NB4 (cell line): ENCODE measurements around the gene IQCM.
A peak's percentile ranks its signal among the peaks of the same experiment; 100 is the strongest.

Experiments used
- DNase-seq: peaks from one replicate; pipeline ENCODE4 v3.0.0; 2010; ENCODE audit warnings: low read depth
- H3K4me3 ChIP-seq: one replicate; pipeline ENCODE4 v1.5.1; 2011; ENCODE audit warnings: mild to moderate bottlenecking, low read depth, low read length, moderate library complexity
- CTCF ChIP-seq: IDR thresholded peaks from one replicate; pipeline ENCODE4 v1.5.1; 2012; ENCODE audit warnings: low read depth, low read length
- MAX ChIP-seq: IDR thresholded peaks from 2 replicates; pipeline ENCODE4 v1.6.1; 2011; ENCODE audit warnings: low read depth, low read length
- MYC ChIP-seq: IDR thresholded peaks from 2 replicates; pipeline ENCODE4 v1.6.1; 2011; ENCODE audit warnings: low read depth, low read length
- POLR2A ChIP-seq: IDR thresholded peaks from 2 replicates; pipeline ENCODE4 v1.6.1; 2011; ENCODE audit warnings: mild to moderate bottlenecking; ENCODE audit not compliant: insufficient read length; ENCODE audit errors: extremely low read depth

Gene IQCM

GRCh38 chr4:149790172-149790907 is 25.3 kb downstream of the IQCM start:
- DNase-seq: peak; percentile 1
- no peak overlapping the region for H3K4me3 ChIP-seq
- TF ChIP-seq MAX (no peak), POLR2A (no peak), MYC (no peak), CTCF (no peak)

DNA sequence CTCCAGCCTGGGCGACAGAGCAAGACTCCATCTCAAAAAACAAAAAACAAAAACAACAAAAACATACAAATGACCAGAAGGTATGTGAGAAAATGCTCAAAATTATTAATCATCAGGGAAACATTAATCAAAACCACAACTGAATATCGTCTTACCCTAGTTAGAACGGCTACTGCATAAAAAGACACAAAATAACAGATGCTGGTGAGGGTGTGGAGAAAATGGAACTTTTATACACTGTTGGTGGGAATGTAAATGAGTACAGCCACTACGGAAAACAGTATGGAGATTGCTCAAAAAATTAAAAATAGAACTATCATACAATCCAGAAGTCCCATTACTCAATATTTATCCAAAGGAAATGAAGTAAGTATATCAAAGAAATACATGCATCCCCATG is 27.3 kb downstream of the IQCM start:
- no peak overlapping the region for H3K4me3 ChIP-seq
- DNase-seq: no peak
- TF ChIP-seq POLR2A (no peak), MYC (no peak)

DNA sequence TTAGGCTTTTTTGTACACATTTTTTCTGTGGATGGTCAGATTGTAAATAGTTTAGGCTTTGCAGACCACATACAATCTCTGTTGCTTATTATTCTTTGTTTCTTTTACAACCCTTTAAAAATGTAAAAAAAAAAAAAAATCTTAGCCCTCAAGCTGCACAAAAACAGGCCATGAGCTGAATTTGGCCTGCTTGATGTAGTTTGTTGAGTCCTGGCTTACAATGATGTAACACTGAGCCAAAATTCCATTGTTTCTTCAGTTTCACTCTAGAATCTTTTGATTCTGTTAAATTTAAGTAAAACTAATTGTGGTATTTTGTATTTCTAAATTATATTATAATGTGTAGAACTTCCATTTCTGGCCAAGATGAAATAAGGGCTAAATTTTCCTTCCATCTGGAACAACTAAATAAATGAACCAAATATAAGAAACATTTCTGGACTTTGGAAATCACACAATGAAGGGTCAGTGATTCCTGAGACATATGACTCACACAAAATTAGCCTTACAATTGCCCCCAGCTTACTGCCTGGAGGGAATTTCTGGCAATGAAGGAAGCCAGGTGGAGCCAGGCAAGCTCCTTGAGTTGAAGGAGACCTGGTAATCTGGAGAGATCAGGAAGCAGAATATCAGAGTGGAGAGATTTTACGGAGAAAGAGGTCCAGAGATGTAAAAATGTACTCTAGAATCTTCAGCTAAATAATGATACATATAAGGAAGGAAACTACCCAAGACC is 29.8 kb downstream of the IQCM start:
- TF ChIP-seq CTCF (no peak), MYC (no peak), POLR2A (no peak), MAX (no peak)
- no peak for DNase-seq

DNA sequence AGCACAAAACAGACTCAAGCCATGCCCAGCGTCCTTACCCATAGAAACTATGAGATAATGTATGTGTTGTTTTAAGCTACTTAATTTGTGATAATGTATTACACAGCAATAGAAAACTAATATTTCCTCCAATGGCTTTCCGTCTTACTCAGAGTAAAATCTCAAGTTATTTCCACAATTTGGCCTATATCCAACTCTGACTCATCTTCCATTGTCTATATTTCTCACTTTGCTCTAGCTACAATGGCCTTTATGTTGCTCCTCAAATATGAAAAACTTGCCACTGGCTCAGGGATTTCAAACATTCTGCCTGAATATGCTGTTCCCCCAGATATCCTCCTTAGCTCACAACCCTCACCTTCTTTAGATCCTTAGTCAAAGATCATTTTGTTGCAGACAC is 31.6 kb downstream of the IQCM start:
- no peak overlapping the region for H3K4me3 ChIP-seq
- TF ChIP-seq MYC (no peak), MAX (no peak), CTCF (no peak), POLR2A (no peak)
- DNase-seq: no peak

More for the DNA sequence above, 29.8 kb downstream of the IQCM start:
- no peak overlapping the region for H3K4me3 ChIP-seq

DNA sequence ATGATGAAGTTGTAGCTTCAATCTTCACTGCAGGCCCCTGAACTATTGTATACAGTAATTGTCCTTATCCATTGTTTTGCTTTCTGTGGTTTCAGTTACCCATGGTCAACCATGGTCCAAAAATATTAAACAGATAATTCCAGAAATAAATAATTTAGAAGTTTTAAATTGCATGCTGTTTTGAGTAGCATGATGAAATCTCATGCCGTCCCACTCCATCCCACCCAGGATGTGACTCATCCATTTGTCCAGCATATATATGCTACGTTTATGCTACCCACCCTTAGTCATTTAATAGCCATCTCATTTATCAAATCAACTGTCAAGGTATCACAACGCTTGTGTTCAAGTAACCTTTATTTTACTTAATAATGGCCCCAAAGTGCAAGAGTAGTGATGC is 34.5 kb downstream of the IQCM start:
- H3K4me3 ChIP-seq: no peak overlapping the region
- DNase-seq: peak; percentile 6
- TF ChIP-seq MAX (no peak), CTCF (no peak)

DNA sequence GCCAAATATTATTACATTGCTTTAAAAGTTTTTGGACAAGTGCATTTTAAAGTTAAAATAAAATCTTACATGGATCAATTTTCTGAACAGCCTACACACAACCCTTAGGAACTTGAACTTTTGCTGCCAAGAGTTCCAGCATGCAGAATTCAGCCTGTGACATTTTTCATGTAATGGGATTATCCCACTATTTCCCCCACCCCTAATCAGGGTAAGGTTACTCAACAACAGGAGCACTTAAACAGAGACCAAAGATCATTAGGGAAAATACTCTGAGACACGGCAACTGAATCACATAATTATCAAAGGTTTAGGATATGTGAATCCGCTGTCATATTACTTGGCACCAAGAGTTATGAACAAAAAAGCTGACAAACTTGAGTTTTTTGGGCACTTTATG is 47.2 kb downstream of the IQCM start:
- TF ChIP-seq MYC (no peak), MAX (no peak), CTCF (no peak), POLR2A (no peak)
- DNase-seq: no peak
- no peak overlapping the region for H3K4me3 ChIP-seq
